Endodermal cell (in vitro differentiated cells): ENCODE measurements around the gene MPRIP. TPM values are rescaled to one million over a fixed set of nuclear protein-coding genes. Genes with fewer than 3 reads are reported as not detected.
A peak's percentile ranks its signal among the peaks of the same experiment; 100 is the strongest.
"Not testable (repeated sequence)": the region's sequence is repeated elsewhere in the genome, so short reads cannot be mapped to it uniquely, and the experiment has no call there.

Experiments used
- DNase-seq: peaks from one replicate; pipeline ENCODE4 v3.0.0-alpha.2; 2017
- H3K27ac ChIP-seq: 2 replicates; pipeline ENCODE4 v1.5.1; 2013; ENCODE audit warnings: mild to moderate bottlenecking, low read depth, low read length, moderate library complexity
- H3K27me3 ChIP-seq: 2 replicates; pipeline ENCODE4 v1.6.1; 2013; ENCODE audit warnings: mild to moderate bottlenecking, low read length, moderate library complexity; ENCODE audit not compliant: insufficient read depth, control insufficient read depth, poor library complexity, severe bottlenecking
- H3K36me3 ChIP-seq: 2 replicates; pipeline ENCODE4 v1.7.0; 2013; ENCODE audit warnings: mild to moderate bottlenecking, low read length, moderate library complexity; ENCODE audit not compliant: control insufficient read depth, insufficient read depth
- H3K4me1 ChIP-seq: one replicate; pipeline ENCODE4 v1.7.0; 2013; ENCODE audit warnings: low read length; ENCODE audit not compliant: control insufficient read depth, insufficient read depth
- H3K4me3 ChIP-seq: 2 replicates; pipeline ENCODE4 v1.5.1; 2013; ENCODE audit warnings: mild to moderate bottlenecking, low read length, moderate library complexity
- H3K9ac ChIP-seq: 2 replicates; pipeline ENCODE4 v1.6.1; 2013; ENCODE audit warnings: mild to moderate bottlenecking, low read length, moderate library complexity; ENCODE audit not compliant: poor library complexity, severe bottlenecking; ENCODE audit errors: extremely low read depth
- H3K9me3 ChIP-seq: 2 replicates; pipeline ENCODE4 v1.6.1; 2013; ENCODE audit warnings: mild to moderate bottlenecking, low read length, moderate library complexity; ENCODE audit not compliant: control insufficient read depth
- H3K27ac Mint-ChIP-seq: 2 replicates; pipeline ENCODE4 v1.8.0; 2020; ENCODE audit warnings: mixed read lengths
- H3K27me3 Mint-ChIP-seq: 2 replicates; pipeline ENCODE4 v1.8.0; 2021; ENCODE audit warnings: mild to moderate bottlenecking, mixed read lengths; ENCODE audit not compliant: insufficient read depth
- H3K36me3 Mint-ChIP-seq: 2 replicates; pipeline ENCODE4 v1.8.0; 2020; ENCODE audit warnings: low read depth, mixed read lengths
- H3K4me1 Mint-ChIP-seq: 2 replicates; pipeline ENCODE4 v1.8.0; 2020; ENCODE audit warnings: mixed read lengths
- H3K4me3 Mint-ChIP-seq: 2 replicates; pipeline ENCODE4 v1.8.0; 2020; ENCODE audit warnings: mild to moderate bottlenecking, moderate library complexity, mixed read lengths
- H3K9me3 Mint-ChIP-seq: 2 replicates; pipeline ENCODE4 v1.8.0; 2020; ENCODE audit warnings: mild to moderate bottlenecking, mixed read lengths
- WGBS, 2 experiments: methylation state at CpG; one replicate each; pipeline versions ENCODE4 v1.1.5 to v1.1.7; 2013; ENCODE audit warnings: missing lambda C conversion rate in 2 of 2, mixed read lengths in 1 of 2; ENCODE audit not compliant: insufficient coverage in 1 of 2, insufficient read length in 1 of 2; 5-methylcytosine and 5-hydroxymethylcytosine counted together
- total RNA-seq, 2 donors: library from RNA; stranded (reverse); fragmentation: NEBNext Ultra II Directional in 1 of 2; extraction: Animal tissue kit (Norgen Biotek cat#: 25700) in 1 of 2; gene quantifications; 2 replicates in 1 of 2; 3 replicates in 1 of 2; pipeline ENCODE4 v1.2.1, GENCODE V29; 2021
- TF ChIP-seq, protein P1 (sequence below): fragments of 200-600 bp; sonication (generic); conservative IDR thresholded peaks from 2 replicates; pipeline ENCODE4 v1.5.0; 2021; ENCODE audit warnings: antibody characterized with exemption, mild to moderate bottlenecking

Gene MPRIP
- total RNA-seq, 2 donors from 2014 or later = 154 to 155 TPM

DNA sequence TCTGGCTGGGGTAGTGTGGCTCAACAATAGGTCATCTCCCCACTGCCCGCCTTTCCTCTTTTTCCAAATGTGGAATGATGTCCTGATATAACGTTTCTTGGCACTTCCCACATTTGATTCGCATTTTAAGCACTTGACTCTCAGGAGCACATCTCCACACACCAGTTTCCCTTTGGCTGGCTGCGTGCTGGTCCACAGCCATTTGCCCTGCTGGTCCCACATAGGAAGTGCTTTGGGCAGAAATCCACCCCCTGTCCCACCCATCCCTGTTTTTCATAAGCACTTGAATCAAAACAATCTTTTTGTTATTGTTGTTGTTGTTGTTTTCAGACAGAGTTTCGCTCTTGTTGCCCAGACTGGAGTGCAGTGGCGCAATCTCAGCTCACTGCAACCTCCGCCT, 46.3 kb upstream of the MPRIP start:
- Mint-ChIP-seq H3K27ac (no peak overlapping the region), H3K4me1 (no peaks in the 10 kb centered on the region), H3K27me3 (no peaks in the 10 kb centered on the region), H3K9me3 (peaks cover 2% of the 10 kb centered on the region), H3K36me3 (no peaks in the 10 kb centered on the region), H3K4me3 (no peak overlapping the region)
- WGBS, 2 experiments = 96 to 98% methylated on average over 6 to 7 of the region's 7 CpGs
- H3K9me3 ChIP-seq = no peaks in the 10 kb centered on the region
- DNase-seq = no peak
- H3K4me1 ChIP-seq = no peaks in the 10 kb centered on the region
- H3K9ac ChIP-seq = no peak overlapping the region
- no peak overlapping the region for H3K27ac ChIP-seq
- TF ChIP-seq, protein P1, sequence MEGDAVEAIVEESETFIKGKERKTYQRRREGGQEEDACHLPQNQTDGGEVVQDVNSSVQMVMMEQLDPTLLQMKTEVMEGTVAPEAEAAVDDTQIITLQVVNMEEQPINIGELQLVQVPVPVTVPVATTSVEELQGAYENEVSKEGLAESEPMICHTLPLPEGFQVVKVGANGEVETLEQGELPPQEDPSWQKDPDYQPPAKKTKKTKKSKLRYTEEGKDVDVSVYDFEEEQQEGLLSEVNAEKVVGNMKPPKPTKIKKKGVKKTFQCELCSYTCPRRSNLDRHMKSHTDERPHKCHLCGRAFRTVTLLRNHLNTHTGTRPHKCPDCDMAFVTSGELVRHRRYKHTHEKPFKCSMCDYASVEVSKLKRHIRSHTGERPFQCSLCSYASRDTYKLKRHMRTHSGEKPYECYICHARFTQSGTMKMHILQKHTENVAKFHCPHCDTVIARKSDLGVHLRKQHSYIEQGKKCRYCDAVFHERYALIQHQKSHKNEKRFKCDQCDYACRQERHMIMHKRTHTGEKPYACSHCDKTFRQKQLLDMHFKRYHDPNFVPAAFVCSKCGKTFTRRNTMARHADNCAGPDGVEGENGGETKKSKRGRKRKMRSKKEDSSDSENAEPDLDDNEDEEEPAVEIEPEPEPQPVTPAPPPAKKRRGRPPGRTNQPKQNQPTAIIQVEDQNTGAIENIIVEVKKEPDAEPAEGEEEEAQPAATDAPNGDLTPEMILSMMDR = peak; percentile 13
- H3K36me3 ChIP-seq = no peaks in the 10 kb centered on the region
- H3K27me3 ChIP-seq = no peaks in the 10 kb centered on the region
- H3K4me3 ChIP-seq = no peak overlapping the region

DNA sequence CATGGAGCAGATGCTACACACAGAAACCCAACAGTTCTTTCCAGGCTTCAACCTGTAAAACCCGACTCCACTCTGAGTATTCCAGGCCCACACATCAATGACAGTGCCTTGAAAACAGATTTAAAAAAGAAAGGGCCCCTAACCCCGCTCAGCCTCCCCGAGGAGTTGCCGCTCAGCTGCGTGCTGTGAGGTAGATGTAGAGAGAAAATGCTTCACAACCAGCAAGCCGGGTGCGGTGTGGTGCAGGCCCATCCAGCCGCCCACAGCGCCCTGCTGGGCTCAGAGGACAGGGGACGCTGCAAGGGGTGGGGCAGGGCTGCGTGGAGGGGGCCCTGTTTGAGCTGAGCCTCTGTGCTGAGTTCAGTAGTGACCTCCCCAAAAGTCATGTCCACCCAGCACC, 45.5 kb upstream of the MPRIP start:
- H3K27me3 Mint-ChIP-seq, H3K9me3 ChIP-seq, H3K27ac ChIP-seq, H3K9me3 Mint-ChIP-seq, H3K36me3 ChIP-seq, H3K36me3 Mint-ChIP-seq, H3K27me3 ChIP-seq, H3K4me1 Mint-ChIP-seq, H3K4me1 ChIP-seq, H3K9ac ChIP-seq, H3K4me3 ChIP-seq, H3K27ac Mint-ChIP-seq, H3K4me3 Mint-ChIP-seq, DNase-seq: not testable (repeated sequence)
- 80 to 100% methylated on average over 3 to 10 of the region's 11 CpGs for WGBS, 2 experiments

DNA sequence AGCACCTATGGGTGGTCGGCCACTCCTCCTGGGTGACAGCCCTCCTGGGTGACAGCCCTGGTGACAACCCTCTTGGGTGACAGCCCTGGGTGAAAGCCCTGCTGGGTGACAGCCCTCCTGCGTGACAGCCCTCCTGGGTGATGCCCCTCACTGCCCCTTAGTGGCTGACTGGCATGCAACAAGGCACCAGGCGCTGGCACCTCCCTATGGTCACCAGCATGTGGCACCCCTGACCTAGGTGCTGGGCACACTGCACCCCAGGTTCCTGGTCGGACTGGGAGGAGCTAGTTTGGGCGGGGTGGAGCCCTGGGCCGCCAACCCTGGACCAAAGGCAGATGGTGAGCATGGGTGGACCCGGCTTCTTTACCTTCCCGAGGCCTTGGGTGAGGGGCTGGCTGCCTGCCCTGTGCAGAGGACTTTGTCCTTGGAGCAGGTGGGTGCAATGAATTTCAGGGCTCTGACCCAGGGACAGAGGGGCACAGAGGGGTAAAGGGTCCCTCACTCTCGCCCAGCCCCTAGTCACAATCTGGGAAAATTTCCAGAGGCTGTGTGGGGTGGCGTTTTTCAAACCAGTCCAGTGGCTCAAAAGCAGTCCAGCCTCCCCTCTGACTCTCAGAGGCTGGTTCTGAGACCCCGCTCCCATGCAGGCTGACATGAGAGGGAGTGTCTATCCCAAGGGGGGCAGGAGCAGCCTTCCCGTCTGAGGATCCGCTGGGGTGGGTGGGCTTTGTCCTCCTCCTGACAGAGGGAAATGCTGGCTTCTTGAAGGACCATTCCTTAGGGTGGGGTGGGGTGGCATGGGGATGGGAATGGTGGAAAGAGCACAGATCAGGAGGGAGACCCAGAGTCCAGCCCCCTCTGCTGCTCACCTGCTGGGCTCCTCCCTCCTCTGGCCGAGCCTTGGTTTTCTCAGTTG, 44.5 kb upstream of the MPRIP start:
- H3K9me3 Mint-ChIP-seq = peaks cover 2% of the 10 kb centered on the region
- DNase-seq = no peak
- H3K4me1 ChIP-seq = no peaks in the 10 kb centered on the region
- H3K27me3 Mint-ChIP-seq = no peaks in the 10 kb centered on the region
- no peak overlapping the region for H3K27ac ChIP-seq
- H3K36me3 Mint-ChIP-seq = no peaks in the 10 kb centered on the region
- no peaks in the 10 kb centered on the region for H3K27me3 ChIP-seq
- H3K9me3 ChIP-seq = no peaks in the 10 kb centered on the region
- H3K36me3 ChIP-seq = no peaks in the 10 kb centered on the region
- 89 to 100% methylated on average over 3 to 14 of the region's 14 CpGs for WGBS, 2 experiments
- no peak overlapping the region for H3K9ac ChIP-seq
- no peak overlapping the region for H3K4me3 Mint-ChIP-seq
- H3K4me1 Mint-ChIP-seq = no peaks in the 10 kb centered on the region
- no peak overlapping the region for H3K27ac Mint-ChIP-seq
- no peak overlapping the region for H3K4me3 ChIP-seq
- TF ChIP-seq, protein P1 = no peak
